SH-SY5Y (cell line): ENCODE measurements around the gene PAPSS2.

Experiments
- GATA2 ChIP-seq: IDR thresholded peaks from 2 replicates; pipeline ENCODE4 v1.6.1; 2011; ENCODE audit warnings: mild to moderate bottlenecking, low read depth, low read length
- GATA3 ChIP-seq: IDR thresholded peaks from 2 replicates; pipeline ENCODE4 v1.6.1; 2011; ENCODE audit warnings: low read depth, mild to moderate bottlenecking, low read length, moderate library complexity

- no peak for TF ChIP-seq GATA2
- TF ChIP-seq GATA3: peak; percentile 86
Observed at GRCh38 chr10:87751274-87751673, 91.6 kb downstream of the PAPSS2 start.
